ENCODE measurements around the gene TEX52. TPM values are rescaled to one million over a fixed set of nuclear protein-coding genes. Genes with fewer than 3 reads are reported as not detected.

The TEX52 gene
- total and polyA plus RNA-seq, 11 donors: not detected

- ATAC-seq (no peak), DNase-seq (no peak)
- Histone ChIP-seq H3K27ac (no peak overlapping the region), H3K4me1 (no peaks in the 10 kb centered on the region), H3K4me3 (no peak overlapping the region), H3K9me3 (no peaks in the 10 kb centered on the region), H3K36me3 (peaks cover 0 to 100% (median 92%) of the 10 kb centered on the region in 9 donors), H3K27me3 (no peaks in the 10 kb centered on the region)
- WGBS, 4 donors: 92 to 97% (median 96%) methylated on average over 3 of the region's 3 CpGs
- TF ChIP-seq POLR2A (IDR thresholded peaks at IDR 0.05) (no peak), CTCF (IDR thresholded peaks at IDR 0.05) (no peak)
- intact Hi-C loops (cut with DNase I): no loop called here
These were observed 30.8 kb downstream of the TEX52 start for GRCh38 chr12:2826036-2826435.

GRCh38 chr12:2825132-2825531 lies 31.7 kb downstream of the TEX52 start:
- ATAC-seq (no peak), DNase-seq (no peak)
- Histone ChIP-seq H3K27me3 (no peaks in the 10 kb centered on the region), H3K9me3 (no peaks in the 10 kb centered on the region), H3K4me1 (no peaks in the 10 kb centered on the region), H3K4me3 (no peak overlapping the region), H3K27ac (no peak overlapping the region), H3K36me3 (peaks cover 0 to 100% (median 90%) of the 10 kb centered on the region in 9 donors)
- intact Hi-C loops (cut with DNase I): no loop called here
- TF ChIP-seq POLR2A (IDR thresholded peaks at IDR 0.05) (no peak), CTCF (IDR thresholded peaks at IDR 0.05) (no peak)
- 74 to 86% (median 82%) methylated on average over 4 of the region's 4 CpGs for WGBS, 4 donors

GRCh38 chr12:2824541-2824940 lies 32.3 kb downstream of the TEX52 start:
- intact Hi-C loops (cut with DNase I): loop anchor here in 1 of 10 donors (5.0 kb wide), 1 partner anchor 48 kb away; no protein-coding TSS in a partner anchor
- Histone ChIP-seq H3K27me3 (no peaks in the 10 kb centered on the region), H3K36me3 (peaks cover 0 to 100% (median 93%) of the 10 kb centered on the region in 9 donors), H3K9me3 (no peaks in the 10 kb centered on the region), H3K4me3 (no peak overlapping the region), H3K4me1 (no peaks in the 10 kb centered on the region), H3K27ac (no peak overlapping the region)
- ATAC-seq (no peak), DNase-seq (no peak)
- 82 to 84% (median 83%) methylated on average over 6 of the region's 6 CpGs for WGBS, 4 donors
- TF ChIP-seq CTCF (IDR thresholded peaks at IDR 0.05) (no peak), POLR2A (IDR thresholded peaks at IDR 0.05) (no peak)

- intact Hi-C loops (cut with DNase I): loop anchor here in 1 of 10 donors (5.0 kb wide), 1 partner anchor 49 kb away; no protein-coding TSS in a partner anchor
- 75 to 80% (median 77%) methylated on average over 7 of the region's 7 CpGs for WGBS, 4 donors
These were observed 33.4 kb downstream of the TEX52 start for GRCh38 chr12:2823483-2823882.

More at GRCh38 chr12:2823483-2823882, 33.4 kb downstream of the TEX52 start:
- no peak overlapping the region for H3K4me3 ChIP-seq
- peaks cover 0 to 100% (median 92%) of the 10 kb centered on the region in 9 donors for H3K36me3 ChIP-seq
- TF ChIP-seq POLR2A (IDR thresholded peaks at IDR 0.05) (no peak), CTCF (IDR thresholded peaks at IDR 0.05) (no peak)
- no peak for ATAC-seq
- H3K4me1 ChIP-seq: no peaks in the 10 kb centered on the region
- H3K27me3 ChIP-seq: no peaks in the 10 kb centered on the region
- no peak overlapping the region for H3K27ac ChIP-seq
- DNase-seq: no peak
- H3K9me3 ChIP-seq: no peaks in the 10 kb centered on the region
